AG10803 (cell line): ENCODE results near the gene MARCHF2.
"Not testable (repeated sequence)": the region's sequence is repeated elsewhere in the genome, so short reads cannot be mapped to it uniquely, and the experiment has no call there.

Experiments used
- DNase-seq: peaks from one replicate; pipeline ENCODE4 v3.0.0; 2010; ENCODE audit warnings: low read depth
- H3K4me3 ChIP-seq: 2 replicates; pipeline ENCODE4 v1.5.1; 2011; ENCODE audit warnings: mild to moderate bottlenecking, low read length, control low read depth
- TF ChIP-seq, protein P1 (sequence below): conservative IDR thresholded peaks from 2 replicates; pipeline ENCODE4 v1.5.1; 2011; ENCODE audit warnings: mild to moderate bottlenecking, low read length, control low read depth, inconsistent platforms

Gene MARCHF2

DNA sequence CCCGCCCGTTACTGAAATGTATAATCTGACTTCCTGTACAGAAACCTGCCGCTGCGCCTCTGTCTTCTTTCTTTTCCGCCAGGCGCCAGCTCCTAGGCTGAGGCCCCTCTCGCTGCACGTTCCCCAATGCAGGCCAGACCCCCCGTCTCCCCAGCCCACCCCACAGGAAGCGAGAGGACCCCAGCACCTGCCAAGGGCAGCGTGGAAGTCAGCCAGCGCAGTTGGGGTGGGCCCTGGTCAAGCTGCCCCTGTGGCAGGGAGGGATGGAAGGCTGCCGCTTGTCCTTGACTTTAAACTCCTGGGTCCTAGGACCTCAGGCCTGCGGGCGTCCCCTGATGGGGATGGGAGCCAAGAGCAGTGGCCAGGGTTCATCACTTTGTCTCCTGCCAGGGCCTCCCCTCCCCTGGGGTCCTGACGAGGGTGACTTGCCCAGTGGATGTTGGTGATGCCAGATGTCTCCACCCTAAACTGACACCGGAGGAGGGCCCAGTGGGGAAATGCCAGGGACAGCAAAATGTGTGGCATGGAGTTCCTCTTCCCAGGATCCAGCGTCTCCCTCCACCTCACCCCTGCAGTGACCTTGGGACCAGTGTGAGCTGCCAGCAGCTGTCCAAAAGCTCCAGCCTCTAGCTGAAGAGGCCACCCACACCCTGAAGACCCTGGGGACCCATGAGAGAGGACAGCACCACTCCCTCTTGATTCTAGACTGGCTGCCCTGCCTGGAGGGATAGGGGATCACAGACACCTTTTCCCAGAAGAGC lies 8.5 kb upstream of the MARCHF2 start:
- no peak overlapping the region for H3K4me3 ChIP-seq
- TF ChIP-seq, protein P1, sequence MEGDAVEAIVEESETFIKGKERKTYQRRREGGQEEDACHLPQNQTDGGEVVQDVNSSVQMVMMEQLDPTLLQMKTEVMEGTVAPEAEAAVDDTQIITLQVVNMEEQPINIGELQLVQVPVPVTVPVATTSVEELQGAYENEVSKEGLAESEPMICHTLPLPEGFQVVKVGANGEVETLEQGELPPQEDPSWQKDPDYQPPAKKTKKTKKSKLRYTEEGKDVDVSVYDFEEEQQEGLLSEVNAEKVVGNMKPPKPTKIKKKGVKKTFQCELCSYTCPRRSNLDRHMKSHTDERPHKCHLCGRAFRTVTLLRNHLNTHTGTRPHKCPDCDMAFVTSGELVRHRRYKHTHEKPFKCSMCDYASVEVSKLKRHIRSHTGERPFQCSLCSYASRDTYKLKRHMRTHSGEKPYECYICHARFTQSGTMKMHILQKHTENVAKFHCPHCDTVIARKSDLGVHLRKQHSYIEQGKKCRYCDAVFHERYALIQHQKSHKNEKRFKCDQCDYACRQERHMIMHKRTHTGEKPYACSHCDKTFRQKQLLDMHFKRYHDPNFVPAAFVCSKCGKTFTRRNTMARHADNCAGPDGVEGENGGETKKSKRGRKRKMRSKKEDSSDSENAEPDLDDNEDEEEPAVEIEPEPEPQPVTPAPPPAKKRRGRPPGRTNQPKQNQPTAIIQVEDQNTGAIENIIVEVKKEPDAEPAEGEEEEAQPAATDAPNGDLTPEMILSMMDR = no peak
- no peak for DNase-seq

DNA sequence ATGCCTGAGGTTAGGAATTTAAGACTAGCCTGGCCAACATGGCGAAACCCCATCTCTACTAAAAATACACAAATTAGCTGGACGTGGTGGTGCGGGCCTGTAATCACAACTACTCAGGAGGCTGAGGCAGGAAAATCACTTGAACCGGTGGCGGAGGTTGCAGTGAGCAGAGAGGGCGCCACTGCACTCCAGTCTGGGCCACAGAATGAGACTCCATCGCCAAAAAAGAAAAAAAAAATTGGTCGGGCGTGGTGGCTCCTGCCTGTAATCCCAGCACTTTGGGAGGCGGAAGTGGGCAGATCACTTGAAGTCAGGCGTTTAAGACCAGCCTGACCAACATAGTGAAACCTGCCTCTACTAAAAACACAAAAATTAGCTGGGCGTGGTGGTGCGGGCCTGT lies 2.4 kb upstream of the MARCHF2 start:
- not testable (repeated sequence) for DNase-seq, H3K4me3 ChIP-seq

DNA sequence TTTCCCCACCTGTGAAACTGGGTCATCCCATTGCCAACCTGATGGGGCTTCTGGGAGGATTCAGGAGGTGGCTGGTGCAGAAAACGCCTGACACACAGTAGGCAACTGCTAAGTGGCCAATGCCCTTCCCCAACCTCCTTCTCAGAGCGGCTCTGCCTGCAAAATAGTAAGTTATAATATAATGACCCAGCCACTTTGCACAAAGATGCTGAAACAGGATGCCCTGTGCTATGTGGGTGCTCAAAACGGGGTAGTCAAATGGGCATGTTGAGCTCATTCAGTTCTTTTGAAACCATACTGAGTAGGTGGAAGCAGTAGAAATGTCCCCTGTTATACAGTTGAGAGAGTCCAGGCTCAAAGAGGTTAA lies 507 bp downstream of the MARCHF2 start:
- H3K4me3 ChIP-seq = peak overlapping the region; percentile 71
- TF ChIP-seq, protein P1 = no peak
- DNase-seq = no peak

DNA sequence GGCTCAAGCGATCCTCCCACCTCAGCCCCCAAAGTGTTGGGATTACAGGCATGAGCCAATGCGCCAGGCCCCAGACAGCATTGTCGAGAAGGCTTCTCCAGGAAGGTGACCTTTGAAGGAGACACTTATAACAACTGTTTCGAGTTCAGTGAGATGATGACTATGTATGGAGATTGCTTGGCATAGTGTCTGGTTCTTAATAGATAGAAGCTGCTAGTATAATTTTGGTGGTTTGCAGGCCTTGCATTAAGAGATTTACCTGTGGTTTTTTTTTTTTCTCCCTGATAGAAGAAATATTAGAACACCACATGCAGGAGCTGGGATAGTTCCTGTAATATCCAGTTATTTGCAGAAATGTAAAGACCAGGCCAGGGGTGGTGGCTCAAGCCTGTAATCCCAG lies 3.7 kb downstream of the MARCHF2 start:
- no peak for DNase-seq
- TF ChIP-seq, protein P1 = no peak
- H3K4me3 ChIP-seq = no peak overlapping the region

DNA sequence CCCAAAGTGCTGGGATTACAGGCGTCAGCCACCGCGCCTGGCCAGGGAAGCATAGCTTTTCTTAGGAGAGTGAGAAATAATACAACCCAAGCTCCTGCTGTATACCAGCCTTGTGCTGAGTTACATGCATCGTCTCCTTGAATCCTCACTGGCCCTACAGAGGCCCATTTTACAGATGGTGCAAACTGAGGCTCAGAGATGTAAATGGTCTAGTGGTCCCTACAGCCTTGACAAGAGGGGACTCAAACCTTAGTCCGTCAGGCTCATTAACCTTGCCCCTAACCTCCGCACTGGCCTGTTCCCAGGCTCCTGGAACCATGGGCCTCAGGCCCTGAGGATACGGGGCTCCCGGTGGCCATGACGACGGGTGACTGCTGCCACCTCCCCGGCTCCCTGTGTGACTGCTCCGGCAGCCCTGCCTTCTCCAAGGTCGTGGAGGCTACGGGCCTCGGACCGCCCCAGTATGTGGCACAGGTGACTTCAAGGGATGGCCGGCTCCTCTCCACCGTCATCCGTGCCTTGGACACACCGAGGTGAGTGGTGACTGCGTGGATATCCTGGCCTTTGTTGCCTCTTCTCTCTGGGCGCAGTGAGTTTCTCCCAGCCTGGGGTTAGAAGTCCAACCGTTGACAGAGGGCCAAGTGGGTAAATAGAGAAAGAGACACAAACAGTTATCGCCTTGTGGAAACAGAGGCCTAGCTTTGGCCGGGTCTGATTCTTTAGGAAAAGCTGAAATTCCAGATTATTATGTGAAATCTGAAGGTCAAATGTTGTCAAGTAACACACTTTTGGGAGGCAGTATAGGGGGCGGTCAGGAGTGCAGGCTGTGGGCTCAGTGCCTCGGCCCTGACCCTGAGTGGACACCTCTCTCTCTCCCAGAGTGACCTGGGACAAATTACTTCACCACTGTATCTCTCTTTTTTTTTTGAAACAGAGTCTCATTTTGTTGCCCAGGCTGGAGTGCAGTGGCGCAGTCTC lies 8.7 kb downstream of the MARCHF2 start:
- DNase-seq = no peak
- TF ChIP-seq, protein P1 = no peak
- H3K4me3 ChIP-seq = no peak overlapping the region

DNA sequence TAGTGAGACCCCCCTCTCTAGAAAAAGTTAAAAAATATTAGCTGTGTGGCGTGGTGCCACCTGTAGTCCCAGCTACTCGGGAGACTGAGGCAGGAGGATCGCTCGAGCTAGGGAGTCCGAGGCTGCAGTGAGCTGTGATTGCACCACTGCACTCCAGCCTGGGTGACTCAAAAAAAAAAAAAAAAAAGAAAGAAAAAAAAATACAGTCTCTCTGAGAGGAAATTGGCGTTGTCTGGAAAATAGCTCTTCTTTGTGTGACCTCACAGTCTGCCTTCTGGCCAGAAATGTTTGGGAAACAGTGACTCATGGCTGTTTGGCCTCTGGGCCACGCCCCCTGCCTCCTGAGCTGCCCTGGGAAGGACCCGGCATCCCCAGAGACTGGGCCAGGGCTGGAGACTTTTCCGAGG lies 10.7 kb downstream of the MARCHF2 start:
- DNase-seq = peak; percentile 98
- TF ChIP-seq, protein P1 = no peak
- no peak overlapping the region for H3K4me3 ChIP-seq

DNA sequence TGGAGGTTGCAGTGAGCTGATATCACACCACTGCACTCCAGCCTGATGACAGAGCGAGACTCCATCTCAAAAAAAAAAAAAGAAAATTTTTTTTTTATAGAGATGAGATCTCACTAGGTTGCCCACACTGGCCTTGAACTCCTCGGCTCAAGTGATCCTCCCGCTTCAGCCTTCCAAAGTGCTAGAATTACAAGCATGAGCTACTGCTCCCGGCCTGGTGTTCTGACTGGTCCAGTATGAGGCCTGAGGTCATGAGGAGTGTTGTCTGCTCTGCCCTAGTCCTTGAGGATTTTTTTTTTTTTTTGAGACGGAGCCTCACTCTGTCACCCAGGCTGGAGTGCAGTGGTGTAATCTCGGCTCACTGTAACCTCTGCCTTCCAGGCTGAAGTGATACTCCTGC lies 12.2 kb downstream of the MARCHF2 start:
- not testable (repeated sequence) for H3K4me3 ChIP-seq

DNA sequence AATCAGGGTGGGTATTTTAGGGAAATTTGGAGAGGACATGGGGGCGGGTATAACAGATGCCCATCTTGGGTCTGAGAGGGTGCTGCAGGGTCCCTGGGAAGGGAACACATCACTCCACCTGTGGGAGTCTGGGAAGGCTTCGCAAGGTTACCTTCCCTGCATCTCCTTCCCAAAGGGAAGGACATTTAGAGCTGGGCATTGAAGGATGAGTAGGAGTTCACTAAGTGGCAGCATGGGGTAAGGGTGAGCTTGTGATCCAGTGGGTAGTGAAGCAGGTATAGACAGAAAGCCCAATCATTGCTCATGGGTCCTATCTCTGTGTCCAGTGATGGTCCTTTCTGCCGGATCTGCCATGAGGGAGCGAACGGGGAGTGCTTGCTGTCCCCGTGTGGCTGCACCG lies 13.2 kb downstream of the MARCHF2 start:
- no peak for DNase-seq
- TF ChIP-seq, protein P1 = no peak
- H3K4me3 ChIP-seq = no peak overlapping the region

More for the DNA sequence above, 12.2 kb downstream of the MARCHF2 start:
- not testable (repeated sequence) for DNase-seq
